HG02623 (cell line): Measurements from ENCODE around the gene PLN.

Experiments used
- ATAC-seq: cut with Tn5 transposase; IDR thresholded peaks from one replicate; pipeline ENCODE4 v1.9.1; 2021; ENCODE audit warnings: moderate library complexity; ENCODE audit not compliant: unreplicated experiment

The PLN gene

DNA sequence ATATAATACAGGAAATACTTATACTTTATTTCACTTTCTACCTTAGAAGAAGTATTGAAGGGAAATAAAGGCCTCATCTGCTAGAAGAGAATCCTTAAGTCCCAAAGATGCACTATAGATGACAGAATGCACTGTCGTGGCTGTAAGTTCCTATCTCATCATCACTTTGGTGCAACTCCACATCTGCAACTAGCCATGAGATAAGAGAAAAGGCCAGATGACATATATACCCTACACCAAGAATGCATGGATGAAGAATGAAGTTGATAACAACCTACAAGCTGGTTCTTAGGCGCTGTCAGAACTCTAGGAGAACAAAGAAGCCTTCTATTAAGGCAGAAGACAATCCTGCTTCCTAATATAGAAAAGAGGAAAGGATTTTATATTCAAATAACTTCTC lies 11.6 kb upstream of the PLN start:
- no peak for ATAC-seq

DNA sequence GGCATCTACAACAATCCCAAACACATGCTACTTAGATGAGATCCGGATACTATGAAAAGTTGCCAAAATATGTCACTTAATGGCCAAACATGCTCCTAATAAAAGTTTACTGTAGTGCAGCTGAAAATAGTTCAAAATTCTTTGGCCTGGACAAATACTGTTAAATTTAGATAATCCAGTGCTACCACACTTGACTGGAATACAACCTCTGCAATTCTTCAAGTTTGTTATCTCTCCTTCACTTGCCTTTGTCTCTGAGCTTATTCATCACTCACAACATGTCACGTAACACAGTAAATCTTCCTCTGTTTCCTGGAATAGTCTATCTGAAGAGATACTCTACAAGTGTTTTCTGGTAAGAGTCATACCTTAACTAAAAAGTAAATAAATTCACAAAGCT lies 10.5 kb upstream of the PLN start:
- no peak for ATAC-seq

DNA sequence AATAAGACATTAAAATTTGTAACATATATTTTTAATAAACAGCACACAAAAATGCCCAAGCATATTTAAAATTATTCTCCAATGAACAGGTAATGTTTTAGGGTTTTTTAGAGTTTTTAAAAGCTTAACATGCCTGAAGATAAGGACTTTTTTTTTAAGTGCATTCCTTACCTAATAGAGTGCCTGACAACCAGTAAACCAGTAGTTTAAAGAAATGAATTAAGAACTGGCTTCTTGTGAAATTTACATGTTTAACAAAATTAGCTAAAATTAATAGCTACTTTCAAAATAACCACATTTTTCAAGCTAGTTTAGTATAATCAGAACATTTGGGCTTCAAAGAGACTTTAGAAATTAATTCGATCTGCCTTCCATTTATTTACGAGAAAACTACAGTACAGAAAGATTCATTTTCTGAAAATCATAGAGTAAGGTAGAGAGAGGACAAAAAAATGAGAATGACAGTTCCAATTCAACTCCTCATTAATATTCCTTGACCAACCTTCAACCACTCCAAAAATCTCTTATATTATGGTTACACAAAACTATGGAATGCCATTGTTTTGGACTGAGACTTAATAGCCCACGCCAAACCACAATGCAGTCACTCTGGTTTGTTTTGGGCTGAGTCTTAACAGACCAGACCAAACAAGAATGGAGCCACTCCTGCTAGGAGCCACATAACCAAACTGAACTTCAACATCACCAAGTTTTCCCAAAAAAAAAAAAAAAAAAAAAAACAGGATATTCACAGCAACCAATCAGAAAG lies 5.7 kb upstream of the PLN start:
- no peak for ATAC-seq

GRCh38 chr6:118544105-118544504 lies 4.0 kb upstream of the PLN start:
- no peak for ATAC-seq

- no peak for ATAC-seq
These were observed 1.8 kb upstream of the PLN start for GRCh38 chr6:118546164-118546879.

GRCh38 chr6:118546880-118547218 lies 1.2 kb upstream of the PLN start:
- ATAC-seq, result no peak

GRCh38 chr6:118548613-118549012 lies 517 bp downstream of the PLN start:
- no peak for ATAC-seq

DNA sequence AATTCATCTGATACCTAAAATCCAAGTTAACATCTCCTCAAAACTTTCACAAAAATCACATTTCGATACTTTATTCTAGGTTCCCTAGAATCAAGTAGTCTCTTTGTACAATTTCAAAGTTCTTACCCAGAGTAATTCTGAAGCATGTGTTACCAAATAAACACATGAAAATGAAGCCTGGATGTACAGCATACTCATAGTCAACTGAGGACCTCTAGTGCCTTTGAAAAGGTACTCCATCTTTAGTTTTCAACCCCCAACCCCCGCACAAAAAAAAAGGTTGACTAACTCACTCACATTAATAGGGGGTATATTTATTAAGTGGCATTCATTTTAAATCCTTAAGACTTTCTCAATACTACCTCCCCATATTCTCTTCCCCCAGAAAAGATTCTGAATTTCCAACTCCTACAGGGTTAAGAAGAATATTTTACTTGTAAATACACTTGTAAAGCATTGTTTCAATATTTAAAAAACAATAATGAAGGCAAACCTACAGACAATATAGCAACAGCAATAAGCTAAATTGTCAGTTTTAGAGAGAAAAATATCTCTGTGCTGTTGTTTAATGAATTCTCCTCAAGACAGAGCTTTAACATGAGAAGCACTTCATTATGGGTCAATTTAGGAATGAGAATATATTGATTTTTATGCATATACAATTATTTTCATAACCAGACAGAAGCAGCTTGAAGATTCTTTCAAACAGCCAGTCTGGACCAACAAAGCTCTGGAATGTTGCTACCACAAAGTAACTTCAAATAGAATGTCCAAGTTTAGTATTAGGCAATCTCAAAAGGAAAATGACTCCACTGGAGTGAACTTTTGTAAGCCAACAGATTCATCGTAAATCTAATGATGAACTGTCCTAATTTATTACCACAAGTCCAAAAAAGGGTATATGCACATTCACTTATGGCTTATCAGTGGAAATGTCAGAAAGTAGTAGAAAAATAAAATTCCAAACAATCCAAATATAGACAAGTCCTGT lies 3.3 kb downstream of the PLN start:
- peak; percentile 94 for ATAC-seq

DNA sequence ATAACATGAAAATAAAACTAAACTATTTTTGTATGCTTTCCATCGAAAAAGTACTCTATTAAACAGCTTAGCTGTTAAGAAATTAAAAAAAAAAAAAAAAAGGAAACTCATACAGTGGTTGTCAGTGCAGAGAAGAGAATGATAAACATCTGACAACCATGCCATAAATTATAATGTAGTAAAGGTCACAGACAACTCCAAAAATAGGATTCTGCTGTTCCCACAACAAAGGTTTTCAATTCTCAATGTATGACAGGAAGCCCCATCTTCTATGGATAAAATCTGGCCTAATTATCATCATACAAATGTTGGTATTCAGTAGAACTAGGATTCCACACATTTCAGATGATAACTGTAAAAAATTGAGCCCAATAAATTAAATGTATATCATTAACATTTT lies 5.0 kb downstream of the PLN start:
- ATAC-seq, result no peak

GRCh38 chr6:118554698-118555097 lies 6.6 kb downstream of the PLN start:
- ATAC-seq, result no peak

DNA sequence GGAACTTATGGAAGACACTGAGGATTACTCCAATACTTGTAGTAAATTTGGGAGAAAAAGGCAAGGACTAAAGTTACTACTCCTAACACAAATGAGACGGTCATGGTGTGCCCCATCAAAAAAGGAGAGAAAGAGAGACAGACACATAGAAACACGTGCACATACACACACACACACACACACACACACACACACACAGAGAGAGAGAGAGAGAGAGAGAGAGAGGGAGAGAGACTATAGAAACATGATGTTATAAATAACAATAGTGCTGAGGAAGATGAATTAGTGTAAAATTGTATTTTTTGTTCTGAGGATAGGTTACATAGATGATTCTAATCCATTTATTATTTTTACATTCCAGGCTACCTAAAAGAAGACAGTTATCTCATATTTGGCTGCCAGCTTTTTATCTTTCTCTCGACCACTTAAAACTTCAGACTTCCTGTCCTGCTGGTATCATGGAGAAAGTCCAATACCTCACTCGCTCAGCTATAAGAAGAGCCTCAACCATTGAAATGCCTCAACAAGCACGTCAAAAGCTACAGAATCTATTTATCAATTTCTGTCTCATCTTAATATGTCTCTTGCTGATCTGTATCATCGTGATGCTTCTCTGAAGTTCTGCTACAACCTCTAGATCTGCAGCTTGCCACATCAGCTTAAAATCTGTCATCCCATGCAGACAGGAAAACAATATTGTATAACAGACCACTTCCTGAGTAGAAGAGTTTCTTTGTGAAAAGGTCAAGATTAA lies 10.5 kb downstream of the PLN start:
- ATAC-seq, result no peak

DNA sequence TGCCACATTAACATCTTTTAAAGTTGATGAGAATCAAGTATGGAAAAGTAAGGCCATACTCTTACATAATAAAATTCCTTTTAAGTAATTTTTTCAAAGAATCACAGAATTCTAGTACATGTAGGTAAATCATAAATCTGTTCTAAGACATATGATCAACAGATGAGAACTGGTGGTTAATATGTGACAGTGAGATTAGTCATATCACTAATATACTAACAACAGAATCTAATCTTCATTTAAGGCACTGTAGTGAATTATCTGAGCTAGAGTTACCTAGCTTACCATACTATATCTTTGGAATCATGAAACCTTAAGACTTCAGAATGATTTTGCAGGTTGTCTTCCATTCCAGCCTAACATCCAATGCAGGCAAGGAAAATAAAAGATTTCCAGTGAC lies 11.6 kb downstream of the PLN start:
- ATAC-seq, result peak; percentile 57

DNA sequence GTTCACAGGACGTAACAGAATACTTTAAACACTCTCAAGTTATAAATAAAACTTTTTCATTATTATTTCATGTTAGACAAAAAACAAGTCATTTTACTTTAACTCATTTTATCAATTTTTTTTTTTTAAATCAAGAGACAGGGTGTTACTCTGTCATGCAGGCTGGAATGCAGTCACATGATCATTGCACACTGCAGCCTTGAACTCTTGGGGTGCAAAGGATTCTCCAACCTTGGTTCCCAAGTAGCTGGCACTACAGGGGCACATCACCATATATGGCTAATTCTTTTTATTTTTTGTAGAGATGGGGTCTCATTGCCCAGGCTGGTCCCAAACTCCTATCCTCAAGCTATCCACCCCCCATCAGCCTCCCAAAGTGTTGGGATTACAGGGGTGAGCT lies 14.2 kb downstream of the PLN start:
- no peak for ATAC-seq

- ATAC-seq, result no peak
These were observed 14.9 kb downstream of the PLN start for GRCh38 chr6:118562959-118563358.

GRCh38 chr6:118565311-118565960 lies 17.3 kb downstream of the PLN start:
- ATAC-seq, result peak; percentile 99

DNA sequence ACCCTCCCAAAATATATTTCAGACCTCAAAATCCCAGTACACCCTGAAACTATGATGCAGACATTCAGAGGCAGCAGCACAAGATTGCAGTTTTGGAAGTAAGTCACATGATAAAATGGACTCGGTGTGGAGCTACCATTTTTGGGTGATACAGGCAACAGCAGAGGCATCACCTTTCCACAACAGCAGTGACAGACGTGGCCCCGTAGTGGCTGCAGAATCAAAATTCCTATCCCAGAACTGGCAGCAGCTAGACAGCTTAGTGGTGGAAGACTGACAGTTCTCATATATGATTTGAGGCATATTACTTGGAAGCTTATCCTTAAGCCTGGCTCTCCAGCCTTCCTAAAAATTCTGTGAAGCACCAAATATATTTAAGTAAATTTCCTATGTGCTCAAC lies 19.9 kb downstream of the PLN start:
- no peak for ATAC-seq

GRCh38 chr6:118569498-118569897 lies 21.4 kb downstream of the PLN start:
- ATAC-seq, result no peak

DNA sequence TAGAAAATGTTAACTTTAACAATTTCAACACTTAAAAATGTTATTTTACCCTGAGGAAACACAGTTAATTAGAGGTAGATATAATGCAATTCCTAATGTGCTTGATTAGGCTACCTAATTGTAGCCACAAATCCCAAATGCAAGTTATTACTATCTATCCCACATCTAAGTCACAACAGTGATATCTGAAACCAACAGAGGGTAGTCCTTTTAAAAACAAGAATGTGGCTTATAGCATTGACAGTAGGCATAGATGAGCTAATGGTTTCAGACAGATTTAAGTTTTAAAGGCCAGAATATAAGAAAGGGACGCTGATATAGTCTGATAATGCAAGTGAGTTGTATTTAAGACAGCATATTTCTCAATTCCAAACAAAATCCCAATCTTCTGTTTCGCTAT lies 23.0 kb downstream of the PLN start:
- ATAC-seq, result no peak

- ATAC-seq, result no peak
These were observed 26.2 kb downstream of the PLN start for GRCh38 chr6:118574051-118574865.
